HG03196 (cell line): ENCODE data around the gene CST7.
A peak's percentile ranks its signal among the peaks of the same experiment; 100 is the strongest.

Experiments used
- ATAC-seq: cut with Tn5 transposase; IDR thresholded peaks from one replicate; pipeline ENCODE4 v1.9.1; 2021; ENCODE audit not compliant: unreplicated experiment

Gene CST7

DNA sequence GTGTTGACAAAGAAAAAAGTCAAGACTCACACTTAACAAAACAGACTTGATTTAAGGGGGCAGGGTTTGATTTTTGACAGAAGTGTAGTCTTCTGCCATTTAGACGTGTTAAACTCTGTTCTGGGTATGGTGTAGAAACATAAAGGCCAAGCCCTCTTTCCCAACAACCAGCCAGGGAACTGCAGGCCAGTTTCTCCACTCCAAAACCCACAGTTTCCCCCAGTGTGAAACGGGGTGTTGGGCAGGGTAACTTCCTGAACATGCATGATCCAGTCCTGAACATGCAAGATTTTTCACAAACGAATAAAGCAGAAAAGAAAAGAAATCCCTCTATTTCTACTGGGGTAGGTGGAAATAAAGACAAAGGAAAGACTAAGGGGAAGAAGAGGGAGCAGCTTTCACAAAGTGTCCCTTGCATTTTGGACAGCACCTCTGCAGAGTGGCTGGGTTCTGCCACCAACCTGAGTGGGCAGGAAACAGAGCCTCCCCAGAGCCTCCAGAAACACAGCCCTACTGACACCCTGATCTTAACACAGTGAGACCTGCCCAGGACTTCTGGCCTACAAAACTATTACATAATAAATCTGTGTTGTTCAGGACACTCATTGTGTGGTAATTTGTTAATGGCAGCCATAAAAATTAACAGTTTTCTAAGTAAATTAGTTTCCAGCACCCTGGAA is 36.0 kb downstream of the CST7 start:
- ATAC-seq: no peak

DNA sequence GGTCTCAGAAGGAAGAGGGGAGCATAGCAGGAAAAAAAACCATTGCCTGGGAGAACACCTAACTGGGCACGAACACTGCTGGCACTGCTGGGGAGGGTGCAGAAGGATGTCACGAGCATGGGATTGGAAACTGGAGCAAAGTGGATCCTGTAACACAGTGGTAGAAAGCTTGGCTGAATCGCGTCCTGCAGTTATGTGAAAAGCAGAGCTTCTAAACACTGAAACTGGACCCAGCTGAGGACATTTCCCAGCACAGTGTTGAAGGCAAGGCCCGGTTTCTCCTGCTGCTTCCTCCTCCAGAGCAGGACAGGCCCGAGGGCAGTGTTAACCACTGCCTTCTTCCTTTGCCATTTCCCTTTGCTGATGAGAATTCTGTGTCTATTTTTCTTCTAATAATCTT is 36.7 kb downstream of the CST7 start:
- no peak for ATAC-seq

- no peak for ATAC-seq
Measured at GRCh38 chr20:24986436-24987015, 37.5 kb downstream of the CST7 start.

- no peak for ATAC-seq
Measured at GRCh38 chr20:24987244-24987643, 38.2 kb downstream of the CST7 start.

- ATAC-seq: no peak
Measured at GRCh38 chr20:24987873-24988835, 39.1 kb downstream of the CST7 start.

DNA sequence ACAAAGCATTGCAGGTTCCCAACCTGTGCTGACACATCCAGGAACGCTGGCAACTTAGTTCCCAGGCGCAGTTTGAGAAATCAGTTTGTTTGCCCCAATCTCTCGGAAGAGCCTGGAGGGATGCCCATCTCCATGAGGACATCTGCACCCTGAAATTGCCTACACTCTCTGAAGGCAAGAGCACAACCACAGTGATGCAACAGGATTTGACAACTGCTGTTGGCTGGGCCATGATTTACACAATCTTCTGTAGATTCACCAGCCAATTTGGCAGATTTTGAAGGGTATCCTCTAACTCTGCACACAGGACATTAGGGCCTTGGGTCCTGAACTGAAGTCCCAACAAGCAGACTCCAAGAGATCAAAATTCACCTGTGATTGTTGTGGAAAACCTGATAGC is 40.1 kb downstream of the CST7 start:
- no peak for ATAC-seq

GRCh38 chr20:24990810-24991252 is 41.8 kb downstream of the CST7 start:
- ATAC-seq: no peak

DNA sequence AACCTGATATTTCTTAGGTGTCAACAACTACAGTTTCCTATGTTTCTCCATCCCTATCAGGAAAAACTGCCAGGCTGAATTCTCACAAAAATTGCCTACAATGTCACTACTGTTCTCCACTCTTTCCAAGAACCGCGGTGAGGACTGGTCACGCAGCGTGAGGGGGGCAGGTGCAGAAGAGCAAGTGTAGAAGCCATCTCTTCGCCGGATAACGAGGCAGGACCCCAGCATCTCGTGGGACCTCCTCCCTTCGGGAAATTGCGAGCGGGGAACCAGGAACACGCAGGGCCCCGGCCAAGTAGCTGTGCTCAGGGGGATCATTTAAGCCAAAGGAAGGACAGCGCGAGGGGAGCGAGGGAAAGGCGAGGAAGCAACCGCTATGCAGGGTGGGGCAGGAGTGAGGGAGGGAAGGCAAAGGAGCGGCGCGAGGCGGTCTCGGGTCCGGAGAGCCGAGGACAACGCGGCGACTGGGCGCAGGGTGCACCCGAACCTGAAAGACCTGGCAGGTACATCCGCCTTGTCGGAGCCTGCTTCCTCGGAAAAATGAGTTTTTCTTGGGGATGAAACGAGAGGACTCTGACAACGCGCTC is 42.9 kb downstream of the CST7 start:
- ATAC-seq: peak; percentile 26

DNA sequence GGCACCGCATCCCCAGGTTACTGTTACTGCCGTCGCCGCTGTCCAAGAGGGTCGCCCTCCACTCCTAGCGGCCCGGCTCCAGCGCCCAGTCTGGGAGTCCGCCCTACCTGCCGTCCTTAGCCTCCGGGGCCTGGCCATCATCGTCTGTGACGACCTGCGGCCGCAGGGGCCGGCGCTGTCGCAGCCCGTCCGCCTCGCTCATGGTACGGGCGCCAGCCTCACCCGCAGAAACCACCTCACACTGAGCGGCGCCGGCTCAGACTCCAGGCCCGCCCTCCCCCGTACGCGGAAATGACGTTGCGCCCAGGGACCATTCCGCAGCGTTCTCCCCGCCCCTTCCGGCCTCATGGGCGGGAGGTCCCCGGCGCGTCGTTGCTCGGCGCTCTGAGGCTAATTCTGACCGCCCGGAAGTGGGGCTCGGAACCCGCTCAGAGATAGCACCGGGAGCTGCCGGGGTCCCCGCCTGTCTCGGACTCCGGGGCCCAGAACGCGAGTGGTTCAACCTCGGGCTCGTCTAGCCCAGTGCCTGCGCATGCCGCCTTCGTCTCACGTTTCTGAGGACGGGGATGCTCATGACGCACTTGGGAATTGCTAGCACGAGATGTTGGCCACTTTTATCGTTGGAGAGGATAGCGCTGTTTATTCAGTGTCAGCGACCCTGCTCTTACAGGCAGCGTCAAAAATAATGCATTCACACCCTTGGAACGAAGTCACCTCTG is 43.6 kb downstream of the CST7 start, which contains the start of gene APMAP:
TSS of gene APMAP (minus strand) at position 265 of the 719 bp plus-strand sequence. CDS start at position 202, 63 bp downstream.
- peak; percentile 94 for ATAC-seq

- no peak for ATAC-seq
Measured at GRCh38 chr20:24993337-24994185, 44.5 kb downstream of the CST7 start.

DNA sequence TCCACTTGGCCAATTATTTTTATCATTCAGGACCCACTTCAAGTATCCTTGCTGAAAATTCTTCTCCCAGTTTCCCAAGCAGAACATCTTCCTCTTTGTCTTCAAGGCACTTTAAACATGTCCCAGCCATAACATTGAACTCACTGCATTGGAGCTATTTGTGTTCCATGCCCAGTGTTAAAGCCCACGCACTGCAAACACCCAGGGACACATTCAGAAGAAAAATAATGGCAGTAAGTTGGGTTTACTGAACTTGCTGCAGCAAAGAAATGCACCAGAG is 45.1 kb downstream of the CST7 start:
- ATAC-seq: no peak

GRCh38 chr20:24994470-24995368 is 45.6 kb downstream of the CST7 start:
- ATAC-seq: no peak

DNA sequence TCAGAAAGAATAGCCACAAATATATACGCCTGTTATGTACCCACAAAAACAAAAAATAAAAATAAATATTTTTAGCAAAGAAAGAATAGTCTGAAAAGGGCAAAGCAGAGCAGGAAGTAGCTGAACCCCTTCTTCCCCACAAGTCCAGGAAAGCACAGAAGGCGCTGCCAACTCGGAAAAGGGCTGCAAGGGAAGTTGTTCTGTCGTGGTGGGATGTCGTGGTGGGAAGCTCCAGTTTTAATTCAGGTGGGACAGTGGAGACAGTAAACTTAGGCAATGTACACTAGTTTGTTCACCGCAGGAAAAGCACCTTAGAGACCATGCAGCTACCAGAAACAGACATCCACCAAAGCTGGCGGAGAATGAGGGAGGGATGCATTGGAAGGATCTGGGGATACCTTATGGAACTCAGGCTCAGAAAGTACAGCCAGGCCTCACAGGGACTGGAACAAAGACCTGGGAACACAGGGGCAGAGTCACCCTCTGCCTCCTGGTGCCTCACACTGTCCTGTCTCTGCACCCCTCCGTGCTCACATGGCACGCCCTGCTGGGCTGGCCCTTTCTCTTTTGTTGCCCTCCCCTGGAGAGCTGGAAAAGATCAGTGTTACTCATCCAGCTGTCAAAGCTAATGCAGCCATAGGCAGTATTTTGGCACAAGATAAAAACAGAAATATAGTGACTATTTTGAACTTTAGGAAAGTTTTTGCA is 46.8 kb downstream of the CST7 start:
- no peak for ATAC-seq

- ATAC-seq: no peak
Measured at GRCh38 chr20:24996449-24997377, 47.6 kb downstream of the CST7 start.

GRCh38 chr20:24998121-24998520 is 49.1 kb downstream of the CST7 start:
- ATAC-seq: no peak

DNA sequence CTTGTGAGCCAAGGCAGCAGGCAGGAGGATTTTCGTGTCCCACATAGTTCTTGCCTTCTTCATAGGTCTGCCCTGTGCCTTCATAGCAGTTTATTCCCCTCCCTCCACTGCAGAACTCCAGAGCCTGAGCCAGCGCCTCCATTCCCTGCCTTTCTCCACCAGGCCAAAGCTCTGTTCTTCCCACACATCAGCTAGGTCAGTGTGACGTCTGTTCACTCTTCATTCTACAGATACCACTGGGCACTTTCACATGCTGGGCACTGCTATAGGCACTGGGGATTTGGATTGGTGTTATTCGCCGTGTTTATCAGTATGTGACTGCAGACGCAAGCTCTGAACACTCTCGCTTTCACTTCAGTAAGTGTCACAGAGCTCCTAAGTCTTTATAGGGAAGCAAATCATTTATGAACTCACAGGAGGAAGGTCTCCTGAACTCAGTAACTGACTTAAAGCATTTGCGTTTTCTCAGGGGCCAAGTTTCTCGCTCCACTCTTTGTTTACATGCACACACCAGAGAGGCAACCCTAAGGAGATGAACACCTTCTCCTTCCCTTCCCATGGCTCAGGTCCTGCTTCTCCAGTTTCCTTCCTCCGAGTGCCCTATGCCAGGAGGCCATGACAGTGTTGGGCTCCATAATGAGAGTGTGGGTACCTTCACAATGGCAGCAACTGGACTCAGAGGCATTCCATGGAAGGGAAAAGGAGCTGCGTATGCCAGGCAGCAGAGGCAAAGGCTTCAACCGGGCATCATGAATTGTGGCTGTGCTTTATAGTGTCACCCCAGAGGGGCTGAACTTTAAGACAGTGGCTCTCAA is 49.8 kb downstream of the CST7 start:
- ATAC-seq: no peak
